Heart left ventricle (tissue), 13 donors: Measurements from ENCODE around the gene CCNYL1.

ENCODE experiments used
- CTCF ChIP-seq, 12 donors: fragments of 200-600 bp; sonication (generic) in 4 of 12; IDR thresholded peaks; one replicate each; pipeline versions ENCODE4 v1.5.0 to v1.8.0; 2018 to 2022; ENCODE audit warnings: antibody characterized with exemption in 12 of 12, mild to moderate bottlenecking in 5 of 12
- POLR2A ChIP-seq, 2 donors: fragments of 450-650 bp; IDR thresholded peaks; one replicate each; pipeline ENCODE4 v1.6.1; 2017; ENCODE audit warnings: antibody characterized with exemption in 2 of 2, mild to moderate bottlenecking in 2 of 2, moderate library complexity in 2 of 2
- donor health status: ischemic (EF 13 %, LVEDD 7.1; RV severe dilation, severe dysfunction).
- donor health status: DM: no; HTN: yes; CAD: no.
- donor health status: DM: no; HTN: no; CAD: no.
- donor health status: ischemic (EF 25% LVEDD 6.9; RV normal size, moderate dysfunction).
- donor health status: ischemic (EF 25% LVEDD 5.7; RV mildly dilated, moderate dysfunction).
- donor health status: ischemic (EF 35%, LVEDD 5.7; RV mildly dilated, moderate dysfunction).
- donor health status: nonischemic (EF 11% LVEDD 7.7; RV severe dilation, severe dysfunction).
- donor health status: DM: yes; HTN: yes; CAD: no.
- donor health status: PGD.
- donor health status: ischemic (EF 29% LVEDD 5.4; RV normal size, mild dysfunction).
- donor health status: nonischemic (EF 23%, LVEDD 6.1; RV moderate dilation, normal function).

GRCh38 chr2:207695293-207695692 lies 16.1 kb upstream of the CCNYL1 start:
- TF ChIP-seq CTCF (IDR thresholded peaks at IDR 0.05) (no peak), POLR2A (IDR thresholded peaks at IDR 0.05) (no peak)
